SHP77 (cell line): ENCODE data around the gene TRAF3IP1.
"Not testable (repeated sequence)": the region's sequence is repeated elsewhere in the genome, so short reads cannot be mapped to it uniquely, and the experiment has no call there.

Experiments
- DNase-seq, 2 experiments: peaks; one replicate each; lab custom pipeline; 2025; lab: John Stamatoyannopoulos, UW

The TRAF3IP1 gene

GRCh38 chr2:238320246-238320647, at the start of gene TRAF3IP1:
Gene TRAF3IP1 (plus strand): TSS chr2:238320518. CDS start chr2:238320663, 145 bp downstream.
- peak; percentile 66 to 87 for DNase-seq

- DNase-seq, result no peak
Measured at GRCh38 chr2:238270606-238271005, 49.7 kb upstream of the TRAF3IP1 start.

GRCh38 chr2:238271061-238271554, 49.2 kb upstream of the TRAF3IP1 start:
- no peak for DNase-seq

- DNase-seq, result not testable (repeated sequence)
Measured at GRCh38 chr2:238271686-238272085, 48.6 kb upstream of the TRAF3IP1 start.

- DNase-seq, result no peak
Measured at GRCh38 chr2:238272156-238272555, 48.2 kb upstream of the TRAF3IP1 start.

- DNase-seq, result not testable (repeated sequence)
Measured at GRCh38 chr2:238273433-238273832, 46.9 kb upstream of the TRAF3IP1 start.

GRCh38 chr2:238274152-238274865, 46.0 kb upstream of the TRAF3IP1 start:
- DNase-seq, result no peak

- DNase-seq, result peak in 1 of 2 experiments; percentile 9
Measured at GRCh38 chr2:238277695-238278094, 42.6 kb upstream of the TRAF3IP1 start.

GRCh38 chr2:238278626-238279323, 41.5 kb upstream of the TRAF3IP1 start:
- DNase-seq, result no peak

- no peak for DNase-seq
Measured at GRCh38 chr2:238279324-238279682, 41.0 kb upstream of the TRAF3IP1 start.

- no peak for DNase-seq
Measured at GRCh38 chr2:238280083-238280825, 40.1 kb upstream of the TRAF3IP1 start.

- peak in 1 of 2 experiments; percentile 51 for DNase-seq
Measured at GRCh38 chr2:238281826-238282480, 38.4 kb upstream of the TRAF3IP1 start.

GRCh38 chr2:238282861-238283738, 37.2 kb upstream of the TRAF3IP1 start:
- no peak for DNase-seq

GRCh38 chr2:238284802-238285515, 35.4 kb upstream of the TRAF3IP1 start:
- no peak for DNase-seq

GRCh38 chr2:238285653-238286082, 34.6 kb upstream of the TRAF3IP1 start:
- DNase-seq, result peak; percentile 80 to 87

- no peak for DNase-seq
Measured at GRCh38 chr2:238286095-238286494, 34.2 kb upstream of the TRAF3IP1 start.

- DNase-seq, result peak; percentile 43 to 56
Measured at GRCh38 chr2:238286551-238286950, 33.8 kb upstream of the TRAF3IP1 start.

GRCh38 chr2:238286987-238287736, 33.2 kb upstream of the TRAF3IP1 start:
- peak; percentile 18 to 27 for DNase-seq
